Suprapubic skin (tissue), 3 donors: ENCODE data around the gene MIPEP.

ENCODE experiments used
- CTCF ChIP-seq, 2 donors: fragments of 200-600 bp in 1 of 2; fragments of 450-650 bp in 1 of 2; sonication (generic) in 1 of 2; IDR thresholded peaks; one replicate each; pipeline ENCODE4 v1.5.1; 2016 to 2019; ENCODE audit warnings: antibody characterized with exemption in 2 of 2, mild to moderate bottlenecking in 1 of 2, moderate library complexity in 1 of 2
- EP300 ChIP-seq: sonication (generic); formaldehyde crosslinking; IDR thresholded peaks from one replicate; pipeline ENCODE4 v1.6.1; 2017; ENCODE audit warnings: antibody characterized with exemption

DNA sequence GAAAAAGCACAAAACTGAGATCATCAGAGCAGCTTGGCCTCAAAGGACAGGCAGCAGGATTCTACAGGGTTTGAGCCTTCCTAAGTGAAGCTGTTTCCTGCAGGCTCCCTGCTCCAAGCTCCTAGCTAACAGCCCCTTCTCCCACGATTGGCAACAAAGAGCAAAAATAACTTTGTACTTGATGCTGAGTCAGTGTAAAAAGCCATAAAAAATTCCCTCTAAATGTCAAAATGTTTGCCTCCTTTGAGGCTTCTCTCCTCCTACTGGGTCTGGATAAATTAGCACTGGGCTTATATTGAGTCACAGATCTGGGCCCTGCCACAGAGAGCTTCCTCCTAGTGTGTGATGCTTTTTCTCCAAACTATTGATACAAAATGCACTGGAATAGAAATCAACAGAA is 165.7 kb downstream of the MIPEP start:
- TF ChIP-seq EP300 (no peak), CTCF (IDR thresholded peaks at IDR 0.05) (no peak)
